Measurements from ENCODE around the gene RBPMS2. TPM values are rescaled to one million over a fixed set of nuclear protein-coding genes. Genes with fewer than 3 reads are reported as not detected.
"Not testable (repeated sequence)": the region's sequence is repeated elsewhere in the genome, so short reads cannot be mapped to it uniquely, and the experiment has no call there.

The RBPMS2 gene
- total and polyA plus RNA-seq, 2 donors (not counting 1 experiment from before 2014, with no cell fraction given): 0.18 TPM; not detected in 1

DNA sequence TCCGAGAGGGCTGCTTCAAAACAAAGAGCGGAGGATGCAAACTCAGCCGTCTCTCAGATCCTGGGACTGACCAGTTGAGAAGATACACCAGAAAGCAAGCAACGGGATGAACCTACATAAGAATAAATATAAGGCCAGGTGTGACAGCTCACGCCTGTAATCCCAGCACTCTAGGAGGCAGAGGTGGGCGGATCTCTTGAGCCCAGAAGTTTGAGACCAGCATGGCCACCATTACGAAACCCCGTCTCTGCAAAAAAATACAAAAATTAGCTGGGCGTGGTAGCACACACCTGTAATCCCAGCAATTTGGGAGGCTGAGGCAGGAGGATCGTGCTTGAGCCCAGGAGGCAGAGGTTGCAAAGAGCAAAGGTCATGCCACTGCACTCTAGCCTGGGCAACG, 31.7 kb downstream of the RBPMS2 start:
- H3K9ac ChIP-seq (ENCODE audit: insufficient read depth, low read length): no peak overlapping the region
- no peak overlapping the region for H3K4me2 ChIP-seq (ENCODE audit: extremely low read depth, insufficient read depth, low read length)
- H3K36me3 ChIP-seq (ENCODE audit: control insufficient read depth, insufficient read depth, low read length): no peaks in the 10 kb centered on the region
- no peak overlapping the region for H3K4me3 ChIP-seq (replicated peaks in 1 of 4; ENCODE audit: control extremely low read depth in 1 of 4, insufficient read depth in 1 of 4, low read depth in 3 of 4, low read length in 4 of 4)
- no peak for DNase-seq (ENCODE audit: low read depth in 2 of 2)
- H3K27me3 ChIP-seq (ENCODE audit: control insufficient read depth, insufficient read depth, low read length): no peaks in the 10 kb centered on the region
- TF ChIP-seq CTCF (conservative IDR thresholded peaks at IDR 0.05 in 1 of 2, IDR thresholded peaks at IDR 0.05 in 1 of 2; ENCODE audit: low read depth in 1 of 2, low read length in 2 of 2) (no peak), EZH2 (IDR thresholded peaks at IDR 0.05; ENCODE audit: low read length, missing control alignments) (no peak)
- no peaks in the 10 kb centered on the region for H3K9me3 ChIP-seq (ENCODE audit: control insufficient read depth, insufficient read depth, low read depth, low read length)
- H3K27ac ChIP-seq (ENCODE audit: insufficient read depth, low read length): no peak overlapping the region
- H3K79me2 ChIP-seq (ENCODE audit: control insufficient read depth, insufficient read depth, low read length): no peaks in the 10 kb centered on the region
- H3K4me1 ChIP-seq (ENCODE audit: control insufficient read depth, extremely low read depth, insufficient read depth, low read length): peaks cover 4% of the 10 kb centered on the region
- H2AFZ ChIP-seq (ENCODE audit: low read length): no peak overlapping the region
- H4K20me1 ChIP-seq (ENCODE audit: control insufficient read depth, extremely low read depth, insufficient read depth, low read length): no peaks in the 10 kb centered on the region

GRCh38 chr15:64742921-64743320, 32.5 kb downstream of the RBPMS2 start:
- Histone ChIP-seq H2AFZ (ENCODE audit: low read length) (no peak overlapping the region), H3K4me2 (ENCODE audit: extremely low read depth, insufficient read depth, low read length) (no peak overlapping the region), H3K27me3 (ENCODE audit: control insufficient read depth, insufficient read depth, low read length) (no peaks in the 10 kb centered on the region), H3K36me3 (ENCODE audit: control insufficient read depth, insufficient read depth, low read length) (no peaks in the 10 kb centered on the region), H3K9ac (ENCODE audit: insufficient read depth, low read length) (no peak overlapping the region), H3K79me2 (ENCODE audit: control insufficient read depth, insufficient read depth, low read length) (no peaks in the 10 kb centered on the region), H3K9me3 (ENCODE audit: control insufficient read depth, insufficient read depth, low read depth, low read length) (no peaks in the 10 kb centered on the region), H3K27ac (ENCODE audit: insufficient read depth, low read length) (no peak overlapping the region), H3K4me1 (ENCODE audit: control insufficient read depth, extremely low read depth, insufficient read depth, low read length) (peaks cover 4% of the 10 kb centered on the region), H3K4me3 (replicated peaks in 1 of 4; ENCODE audit: control extremely low read depth in 1 of 4, insufficient read depth in 1 of 4, low read depth in 3 of 4, low read length in 4 of 4) (no peak overlapping the region), H4K20me1 (ENCODE audit: control insufficient read depth, extremely low read depth, insufficient read depth, low read length) (no peaks in the 10 kb centered on the region)
- DNase-seq (ENCODE audit: low read depth in 2 of 2): no peak
- TF ChIP-seq EZH2 (IDR thresholded peaks at IDR 0.05; ENCODE audit: low read length, missing control alignments): no peak
- no peak for TF ChIP-seq CTCF (conservative IDR thresholded peaks at IDR 0.05 in 1 of 2, IDR thresholded peaks at IDR 0.05 in 1 of 2; ENCODE audit: low read depth in 1 of 2, low read length in 2 of 2)

- Histone ChIP-seq H3K9me3 (ENCODE audit: control insufficient read depth, insufficient read depth, low read depth, low read length) (no peaks in the 10 kb centered on the region), H3K27ac (ENCODE audit: insufficient read depth, low read length) (no peak overlapping the region), H3K4me1 (ENCODE audit: control insufficient read depth, extremely low read depth, insufficient read depth, low read length) (peaks cover 4% of the 10 kb centered on the region), H2AFZ (ENCODE audit: low read length) (no peak overlapping the region), H3K9ac (ENCODE audit: insufficient read depth, low read length) (no peak overlapping the region), H4K20me1 (ENCODE audit: control insufficient read depth, extremely low read depth, insufficient read depth, low read length) (no peaks in the 10 kb centered on the region), H3K79me2 (ENCODE audit: control insufficient read depth, insufficient read depth, low read length) (no peaks in the 10 kb centered on the region), H3K4me2 (ENCODE audit: extremely low read depth, insufficient read depth, low read length) (no peak overlapping the region), H3K36me3 (ENCODE audit: control insufficient read depth, insufficient read depth, low read length) (no peaks in the 10 kb centered on the region), H3K27me3 (ENCODE audit: control insufficient read depth, insufficient read depth, low read length) (no peaks in the 10 kb centered on the region), H3K4me3 (replicated peaks in 1 of 4; ENCODE audit: control extremely low read depth in 1 of 4, insufficient read depth in 1 of 4, low read depth in 3 of 4, low read length in 4 of 4) (no peak overlapping the region)
- TF ChIP-seq CTCF (conservative IDR thresholded peaks at IDR 0.05 in 1 of 2, IDR thresholded peaks at IDR 0.05 in 1 of 2; ENCODE audit: low read depth in 1 of 2, low read length in 2 of 2) (no peak), EZH2 (IDR thresholded peaks at IDR 0.05; ENCODE audit: low read length, missing control alignments) (no peak)
- DNase-seq (ENCODE audit: low read depth in 2 of 2): no peak
These were observed 33.0 kb downstream of the RBPMS2 start for GRCh38 chr15:64742385-64742784.

DNA sequence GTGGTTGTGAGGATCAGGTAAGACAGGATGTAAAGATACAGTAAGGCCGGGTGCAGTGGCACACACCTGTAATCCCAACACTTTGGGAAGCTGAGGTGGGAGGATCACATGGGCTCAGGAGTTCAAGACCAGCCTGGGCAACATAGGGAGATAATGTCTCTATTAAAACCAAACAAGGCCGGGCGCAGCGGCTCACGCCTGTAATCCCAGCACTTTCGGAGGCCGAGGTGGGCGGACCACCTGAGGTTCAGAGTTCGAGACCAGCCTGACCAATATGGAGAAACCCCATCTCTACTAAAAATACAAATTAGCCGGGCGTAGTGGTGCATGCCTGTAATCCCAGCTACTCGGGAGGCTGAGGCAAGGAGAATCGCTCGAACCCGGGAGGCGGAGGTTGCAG, 33.7 kb downstream of the RBPMS2 start:
- not testable (repeated sequence) for H3K4me1 ChIP-seq (ENCODE audit: control insufficient read depth, extremely low read depth, insufficient read depth, low read length); H2AFZ ChIP-seq (ENCODE audit: low read length); H3K9me3 ChIP-seq (ENCODE audit: control insufficient read depth, insufficient read depth, low read depth, low read length); DNase-seq (ENCODE audit: low read depth in 2 of 2); H3K27me3 ChIP-seq (ENCODE audit: control insufficient read depth, insufficient read depth, low read length); H4K20me1 ChIP-seq (ENCODE audit: control insufficient read depth, extremely low read depth, insufficient read depth, low read length); H3K79me2 ChIP-seq (ENCODE audit: control insufficient read depth, insufficient read depth, low read length); H3K27ac ChIP-seq (ENCODE audit: insufficient read depth, low read length); H3K36me3 ChIP-seq (ENCODE audit: control insufficient read depth, insufficient read depth, low read length); H3K4me2 ChIP-seq (ENCODE audit: extremely low read depth, insufficient read depth, low read length); H3K9ac ChIP-seq (ENCODE audit: insufficient read depth, low read length); H3K4me3 ChIP-seq (replicated peaks in 1 of 4; ENCODE audit: control extremely low read depth in 1 of 4, insufficient read depth in 1 of 4, low read depth in 3 of 4, low read length in 4 of 4)
